ENCODE measurements around the gene NR5A1. TPM values are rescaled to one million over a fixed set of nuclear protein-coding genes. Genes with fewer than 3 reads are reported as not detected.

The NR5A1 gene
- total and polyA plus RNA-seq, 2 experiments from 2014 or later: not detected

GRCh38 chr9:124531115-124531514, 23.9 kb upstream of the NR5A1 start:
- in situ Hi-C loops (cut with MboI): loop anchor here (25.0 kb wide), 1 partner anchor 419 kb away; no protein-coding TSS in a partner anchor
- Histone ChIP-seq H3K4me2 (ENCODE audit: unreplicated experiment) (no peak overlapping the region), H3K79me2 (ENCODE audit: insufficient read depth) (no peaks in the 10 kb centered on the region), H3K9ac (no peak overlapping the region), H4K20me1 (ENCODE audit: insufficient read depth) (no peaks in the 10 kb centered on the region), H3K9me3 (ENCODE audit: low read depth) (no peaks in the 10 kb centered on the region), H3K4me3 (no peak overlapping the region), H3F3A (ENCODE audit: insufficient read depth) (no peaks in the 10 kb centered on the region), H2AFZ (no peak overlapping the region), H3K36me3 (ENCODE audit: low read depth) (no peaks in the 10 kb centered on the region), H3K27ac (no peak overlapping the region), H3K27me3 (replicated peaks; ENCODE audit: insufficient read depth) (no peaks in the 10 kb centered on the region), H3K9me2 (ENCODE audit: insufficient read depth) (no peaks in the 10 kb centered on the region), H3K4me1 (ENCODE audit: insufficient read depth) (0 out of 2 replicates have a peak, but pooled peaks cover 5% of the 10 kb centered on the region)
- no peak for TF ChIP-seq EZH2phosphoT487 (IDR thresholded peaks at IDR 0.05; ENCODE audit: insufficient read depth, low read depth)
- no peak for TF ChIP-seq EZH2 (IDR thresholded peaks at IDR 0.05; ENCODE audit: insufficient read depth, poor library complexity, severe bottlenecking)
- DNase-seq: no peak
- 59 to 68% methylated on average over 2 of the region's 2 CpGs for WGBS, 2 experiments (ENCODE audit: low coverage in 1 of 2, low lambda C conversion rate in 2 of 2, missing lambda C conversion rate in 2 of 2)

- H4K20me1 ChIP-seq (ENCODE audit: insufficient read depth): no peaks in the 10 kb centered on the region
- H3K9me2 ChIP-seq (ENCODE audit: insufficient read depth): no peaks in the 10 kb centered on the region
- no peak overlapping the region for H2AFZ ChIP-seq
- in situ Hi-C loops (cut with MboI): loop anchor here (25.0 kb wide), 1 partner anchor 418 kb away; no protein-coding TSS in a partner anchor
- no peak overlapping the region for H3K4me2 ChIP-seq (ENCODE audit: unreplicated experiment)
- no peaks in the 10 kb centered on the region for H3K36me3 ChIP-seq (ENCODE audit: low read depth)
- H3K27ac ChIP-seq: no peak overlapping the region
- TF ChIP-seq EZH2phosphoT487 (IDR thresholded peaks at IDR 0.05; ENCODE audit: insufficient read depth, low read depth): no peak
- no peak for TF ChIP-seq EZH2 (IDR thresholded peaks at IDR 0.05; ENCODE audit: insufficient read depth, poor library complexity, severe bottlenecking)
- no peak overlapping the region for H3K4me3 ChIP-seq
- H3K9ac ChIP-seq: no peak overlapping the region
- WGBS, 2 experiments (ENCODE audit: low coverage in 1 of 2, low lambda C conversion rate in 2 of 2, missing lambda C conversion rate in 2 of 2): 61 to 66% methylated on average over 4 of the region's 4 CpGs
- 0 out of 2 replicates have a peak, but pooled peaks cover 5% of the 10 kb centered on the region for H3K4me1 ChIP-seq (ENCODE audit: insufficient read depth)
- H3K9me3 ChIP-seq (ENCODE audit: low read depth): no peaks in the 10 kb centered on the region
- DNase-seq: no peak
- H3K79me2 ChIP-seq (ENCODE audit: insufficient read depth): no peaks in the 10 kb centered on the region
- H3K27me3 ChIP-seq (replicated peaks; ENCODE audit: insufficient read depth): no peaks in the 10 kb centered on the region
- H3F3A ChIP-seq (ENCODE audit: insufficient read depth): no peaks in the 10 kb centered on the region
Observed at GRCh38 chr9:124530246-124530645, 23.0 kb upstream of the NR5A1 start.

GRCh38 chr9:124527781-124528180, 20.6 kb upstream of the NR5A1 start:
- Histone ChIP-seq H3K4me3 (no peak overlapping the region), H3K27ac (no peak overlapping the region), H3K79me2 (ENCODE audit: insufficient read depth) (no peaks in the 10 kb centered on the region), H2AFZ (no peak overlapping the region), H3K9ac (no peak overlapping the region), H3K36me3 (ENCODE audit: low read depth) (no peaks in the 10 kb centered on the region), H3K9me2 (ENCODE audit: insufficient read depth) (no peaks in the 10 kb centered on the region), H3K27me3 (replicated peaks; ENCODE audit: insufficient read depth) (no peaks in the 10 kb centered on the region; the same call in 1 of the 2 replicates), H3F3A (ENCODE audit: insufficient read depth) (no peaks in the 10 kb centered on the region), H3K4me1 (ENCODE audit: insufficient read depth) (no peaks in the 10 kb centered on the region), H3K9me3 (ENCODE audit: low read depth) (no peaks in the 10 kb centered on the region), H4K20me1 (ENCODE audit: insufficient read depth) (no peaks in the 10 kb centered on the region), H3K4me2 (ENCODE audit: unreplicated experiment) (no peak overlapping the region)
- peak; percentile 40 for DNase-seq
- in situ Hi-C loops (cut with MboI): loop anchor here (25.0 kb wide), 1 partner anchor 415 kb away; no protein-coding TSS in a partner anchor
- 61 to 64% methylated on average over 3 of the region's 3 CpGs for WGBS, 2 experiments (ENCODE audit: low coverage in 1 of 2, low lambda C conversion rate in 2 of 2, missing lambda C conversion rate in 2 of 2)
- TF ChIP-seq EZH2 (IDR thresholded peaks at IDR 0.05; ENCODE audit: insufficient read depth, poor library complexity, severe bottlenecking) (no peak), EZH2phosphoT487 (IDR thresholded peaks at IDR 0.05; ENCODE audit: insufficient read depth, low read depth) (no peak)

- H3F3A ChIP-seq (ENCODE audit: insufficient read depth): no peaks in the 10 kb centered on the region
- H3K79me2 ChIP-seq (ENCODE audit: insufficient read depth): no peaks in the 10 kb centered on the region
- no peak overlapping the region for H3K9ac ChIP-seq
- TF ChIP-seq EZH2phosphoT487 (IDR thresholded peaks at IDR 0.05; ENCODE audit: insufficient read depth, low read depth) (no peak), EZH2 (IDR thresholded peaks at IDR 0.05; ENCODE audit: insufficient read depth, poor library complexity, severe bottlenecking) (no peak)
- no peak overlapping the region for H3K4me3 ChIP-seq
- no peak overlapping the region for H2AFZ ChIP-seq
- H3K27me3 ChIP-seq (replicated peaks; ENCODE audit: insufficient read depth): no peaks in the 10 kb centered on the region; the same call in 1 of the 2 replicates
- H3K4me1 ChIP-seq (ENCODE audit: insufficient read depth): no peaks in the 10 kb centered on the region
- H3K27ac ChIP-seq: no peak overlapping the region
- H4K20me1 ChIP-seq (ENCODE audit: insufficient read depth): no peaks in the 10 kb centered on the region
- in situ Hi-C loops (cut with MboI): loop anchor here (25.0 kb wide), 1 partner anchor 414 kb away; no protein-coding TSS in a partner anchor
- WGBS, 2 experiments (ENCODE audit: low coverage in 1 of 2, low lambda C conversion rate in 2 of 2, missing lambda C conversion rate in 2 of 2): 55 to 70% methylated on average over 2 of the region's 2 CpGs
- H3K9me3 ChIP-seq (ENCODE audit: low read depth): no peaks in the 10 kb centered on the region
- DNase-seq: no peak
- no peak overlapping the region for H3K4me2 ChIP-seq (ENCODE audit: unreplicated experiment)
- H3K36me3 ChIP-seq (ENCODE audit: low read depth): no peaks in the 10 kb centered on the region
- no peaks in the 10 kb centered on the region for H3K9me2 ChIP-seq (ENCODE audit: insufficient read depth)
Observed at GRCh38 chr9:124526174-124526573, 19.0 kb upstream of the NR5A1 start.

Measured in GM23248 (cell line).